Left lung (tissue), 10 donors: ENCODE measurements around the gene MUC12. TPM values are rescaled to one million over a fixed set of nuclear protein-coding genes. Genes with fewer than 3 reads are reported as not detected.

Source experiments
- ATAC-seq: fragments of 200-7000 bp; cut with Tn5 transposase; one replicate; pipeline ENCODE4 v1.9.1; 2020; ENCODE audit warnings: moderate library complexity
- DNase-seq, 4 donors: peaks; one replicate each; pipeline ENCODE4 v3.0.0-alpha.2; 2013 to 2020
- H3K27ac ChIP-seq, 2 donors: fragments of 200-600 bp; sonication (generic) in 1 of 2; one replicate each; pipeline versions ENCODE4 v1.5.0 to v1.8.0; 2020 to 2021
- H3K27me3 ChIP-seq, 2 donors: fragments of 200-600 bp; sonication (generic) in 1 of 2; one replicate each; pipeline versions ENCODE4 v1.5.0 to v1.8.0; 2020 to 2021
- H3K36me3 ChIP-seq, 2 donors: fragments of 200-600 bp; sonication (generic) in 1 of 2; one replicate each; pipeline versions ENCODE4 v1.5.0 to v1.8.0; 2020 to 2021
- H3K4me1 ChIP-seq, 2 donors: fragments of 200-600 bp; one replicate each; pipeline ENCODE4 v1.8.0; 2021
- H3K4me3 ChIP-seq, 2 donors: fragments of 200-600 bp; sonication (generic) in 1 of 2; one replicate each; pipeline versions ENCODE4 v1.5.0 to v1.8.0; 2020 to 2021; ENCODE audit warnings: mild to moderate bottlenecking in 1 of 2
- H3K9me3 ChIP-seq, 2 donors: fragments of 200-600 bp; sonication (generic) in 1 of 2; one replicate each; pipeline versions ENCODE4 v1.5.0 to v1.8.0; 2020 to 2021
- intact Hi-C, 2 donors: fragments of 100-400 bp; cut with DNase I; formaldehyde crosslinking; loops; one replicate each; pipeline versions ENCODE4 v1.11.2 to v1.14.2; 2022
- polyA plus RNA-seq, 6 donors: library from polyadenylated mRNA; unstranded; fragments of 120-200 nt; gene quantifications; one replicate each; pipeline ENCODE4 v1.2.1, GENCODE V29; 2013; ENCODE audit not compliant: insufficient read length in 6 of 6
- total RNA-seq, 2 donors: library from RNA; stranded (reverse); fragmentation: NEBNext Ultra II Directional; extraction: Animal tissue kit (Norgen Biotek cat#: 25700); gene quantifications; one replicate each; pipeline ENCODE4 v1.2.1, GENCODE V29; 2021
- TF ChIP-seq, protein P1 (sequence below), 2 donors: fragments of 200-600 bp; sonication (generic) in 1 of 2; IDR thresholded peaks; one replicate each; pipeline versions ENCODE4 v1.5.0 to v1.8.0; 2021; ENCODE audit warnings: antibody characterized with exemption in 2 of 2
- donor health status: DM: no; HTN: yes; CAD: no.
- donor health status: DM: no; HTN: no; CAD: no.

Gene MUC12
- total and polyA plus RNA-seq, 8 donors = 0.44 to 2.0 (median 1.2) TPM

DNA sequence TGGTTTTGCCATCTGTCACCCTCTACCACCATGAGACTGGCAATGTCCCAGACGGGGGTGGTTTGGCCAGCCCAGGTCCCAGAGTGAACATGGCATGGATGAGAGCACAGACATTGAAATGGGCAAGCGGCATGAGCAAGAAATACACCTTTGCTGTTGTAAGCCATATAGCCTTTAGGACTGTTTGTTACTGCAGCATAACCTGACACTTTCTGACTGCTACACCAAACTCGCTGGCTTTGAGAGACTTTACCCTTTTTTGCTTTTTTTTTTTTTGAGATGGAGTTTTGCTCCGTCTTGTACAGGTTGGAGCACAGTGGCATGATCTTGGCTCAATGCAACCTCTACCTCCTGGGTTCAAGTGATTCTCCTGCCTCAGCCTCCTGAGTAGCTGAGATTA, 25.2 kb upstream of the MUC12 start:
- Histone ChIP-seq H3K9me3 (peaks cover 0 to 13% of the 10 kb centered on the region in 2 donors), H3K4me1 (peaks cover 0 to 8% of the 10 kb centered on the region in 2 donors), H3K27me3 (peaks cover 0 to 33% of the 10 kb centered on the region in 2 donors), H3K36me3 (no peaks in the 10 kb centered on the region), H3K4me3 (no peak overlapping the region), H3K27ac (no peak overlapping the region)
- no peak for DNase-seq
- no peak for ATAC-seq
- TF ChIP-seq, protein P1, sequence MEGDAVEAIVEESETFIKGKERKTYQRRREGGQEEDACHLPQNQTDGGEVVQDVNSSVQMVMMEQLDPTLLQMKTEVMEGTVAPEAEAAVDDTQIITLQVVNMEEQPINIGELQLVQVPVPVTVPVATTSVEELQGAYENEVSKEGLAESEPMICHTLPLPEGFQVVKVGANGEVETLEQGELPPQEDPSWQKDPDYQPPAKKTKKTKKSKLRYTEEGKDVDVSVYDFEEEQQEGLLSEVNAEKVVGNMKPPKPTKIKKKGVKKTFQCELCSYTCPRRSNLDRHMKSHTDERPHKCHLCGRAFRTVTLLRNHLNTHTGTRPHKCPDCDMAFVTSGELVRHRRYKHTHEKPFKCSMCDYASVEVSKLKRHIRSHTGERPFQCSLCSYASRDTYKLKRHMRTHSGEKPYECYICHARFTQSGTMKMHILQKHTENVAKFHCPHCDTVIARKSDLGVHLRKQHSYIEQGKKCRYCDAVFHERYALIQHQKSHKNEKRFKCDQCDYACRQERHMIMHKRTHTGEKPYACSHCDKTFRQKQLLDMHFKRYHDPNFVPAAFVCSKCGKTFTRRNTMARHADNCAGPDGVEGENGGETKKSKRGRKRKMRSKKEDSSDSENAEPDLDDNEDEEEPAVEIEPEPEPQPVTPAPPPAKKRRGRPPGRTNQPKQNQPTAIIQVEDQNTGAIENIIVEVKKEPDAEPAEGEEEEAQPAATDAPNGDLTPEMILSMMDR (IDR thresholded peaks at IDR 0.05) = no peak
- intact Hi-C loops = no loop called here

DNA sequence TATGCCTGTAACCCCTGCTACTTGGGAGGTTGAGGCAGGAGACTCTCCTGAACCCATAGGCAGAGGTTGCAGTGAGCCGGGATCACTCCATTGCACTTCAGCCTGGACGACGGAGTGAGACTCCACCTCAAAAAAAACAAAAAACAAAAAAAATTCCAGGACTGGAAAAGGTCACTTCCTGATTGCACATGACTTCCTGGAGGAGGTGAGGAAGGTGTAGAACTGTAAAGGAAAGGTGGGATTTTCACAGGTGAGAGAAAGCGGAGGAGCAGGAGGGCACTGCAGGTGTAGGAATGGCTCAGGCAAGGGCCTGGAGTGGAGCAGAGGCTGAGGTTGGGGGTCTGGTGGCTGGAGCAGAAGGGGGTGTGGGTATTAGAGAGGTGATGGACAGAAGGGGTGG, 23.3 kb upstream of the MUC12 start:
- Histone ChIP-seq H3K4me1 (peaks cover 0 to 8% of the 10 kb centered on the region in 2 donors), H3K9me3 (no peaks in the 10 kb centered on the region), H3K27me3 (peaks cover 5 to 52% of the 10 kb centered on the region in 2 donors), H3K4me3 (no peak overlapping the region), H3K27ac (no peak overlapping the region), H3K36me3 (no peaks in the 10 kb centered on the region)
- TF ChIP-seq, protein P1 (IDR thresholded peaks at IDR 0.05) = no peak
- no peak for DNase-seq
- intact Hi-C loops = no loop called here
- ATAC-seq = no peak

DNA sequence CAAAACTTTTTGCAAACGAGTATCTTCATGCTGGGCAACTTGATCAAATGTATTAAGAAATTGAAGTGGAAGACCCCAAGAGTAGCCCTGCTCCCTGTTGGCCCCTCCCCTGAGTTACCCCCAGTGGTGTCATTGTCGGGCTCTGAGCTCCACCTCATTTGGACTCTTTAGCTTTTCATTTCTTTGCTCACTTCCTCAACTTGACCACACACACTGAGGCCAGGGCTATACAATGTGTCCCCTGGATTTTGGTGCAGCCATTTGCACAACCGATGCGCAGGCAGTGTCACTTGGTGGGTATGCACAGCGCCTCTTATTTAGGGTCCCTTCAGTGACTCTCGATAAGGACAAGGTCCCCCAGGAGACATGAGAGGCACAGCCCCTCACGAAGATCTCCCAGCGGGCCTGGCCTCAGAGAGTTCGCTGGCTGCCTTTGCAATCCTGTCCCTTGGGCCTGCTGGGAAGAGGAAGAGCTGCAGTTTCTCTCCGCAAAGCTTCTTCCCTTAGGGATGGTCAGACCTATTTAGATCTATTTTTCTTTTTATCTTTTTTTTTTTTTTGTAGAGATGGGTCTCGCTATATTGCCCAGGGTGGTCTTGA, 22.5 kb upstream of the MUC12 start:
- no peaks in the 10 kb centered on the region for H3K9me3 ChIP-seq
- H3K4me1 ChIP-seq = peaks cover 0 to 8% of the 10 kb centered on the region in 2 donors
- intact Hi-C loops = no loop called here
- ATAC-seq (no peak), DNase-seq (no peak)
- H3K27ac ChIP-seq = no peak overlapping the region
- H3K27me3 ChIP-seq = peaks cover 5 to 60% of the 10 kb centered on the region in 2 donors
- TF ChIP-seq, protein P1 (IDR thresholded peaks at IDR 0.05) = no peak
- no peak overlapping the region for H3K4me3 ChIP-seq
- no peaks in the 10 kb centered on the region for H3K36me3 ChIP-seq

DNA sequence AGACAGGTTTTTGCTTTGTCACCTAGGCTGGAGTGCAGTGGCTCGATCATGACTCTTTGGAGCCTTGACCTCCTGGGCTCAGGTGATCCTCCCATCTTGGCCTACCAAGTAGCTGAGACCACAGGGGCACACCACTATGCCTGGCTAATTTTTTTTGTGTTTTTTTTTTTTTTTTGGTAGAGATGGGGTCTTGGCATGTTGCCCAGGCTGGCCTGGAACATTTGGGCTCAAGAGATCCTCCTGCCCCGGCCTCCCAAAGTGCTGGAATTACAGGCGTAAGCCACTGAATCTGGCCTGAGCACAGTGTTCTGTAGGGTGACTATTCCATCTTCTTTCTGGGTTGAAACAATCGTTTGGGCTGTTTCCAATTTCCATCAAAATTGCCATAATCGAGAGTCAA, 21.6 kb upstream of the MUC12 start:
- intact Hi-C loops = no loop called here
- Histone ChIP-seq H3K36me3 (no peaks in the 10 kb centered on the region), H3K27me3 (peaks cover 5 to 65% of the 10 kb centered on the region in 2 donors), H3K4me3 (no peak overlapping the region), H3K4me1 (peaks cover 0 to 3% of the 10 kb centered on the region in 2 donors), H3K9me3 (no peaks in the 10 kb centered on the region), H3K27ac (no peak overlapping the region)
- TF ChIP-seq, protein P1 (IDR thresholded peaks at IDR 0.05) = no peak
- ATAC-seq (no peak), DNase-seq (no peak)

DNA sequence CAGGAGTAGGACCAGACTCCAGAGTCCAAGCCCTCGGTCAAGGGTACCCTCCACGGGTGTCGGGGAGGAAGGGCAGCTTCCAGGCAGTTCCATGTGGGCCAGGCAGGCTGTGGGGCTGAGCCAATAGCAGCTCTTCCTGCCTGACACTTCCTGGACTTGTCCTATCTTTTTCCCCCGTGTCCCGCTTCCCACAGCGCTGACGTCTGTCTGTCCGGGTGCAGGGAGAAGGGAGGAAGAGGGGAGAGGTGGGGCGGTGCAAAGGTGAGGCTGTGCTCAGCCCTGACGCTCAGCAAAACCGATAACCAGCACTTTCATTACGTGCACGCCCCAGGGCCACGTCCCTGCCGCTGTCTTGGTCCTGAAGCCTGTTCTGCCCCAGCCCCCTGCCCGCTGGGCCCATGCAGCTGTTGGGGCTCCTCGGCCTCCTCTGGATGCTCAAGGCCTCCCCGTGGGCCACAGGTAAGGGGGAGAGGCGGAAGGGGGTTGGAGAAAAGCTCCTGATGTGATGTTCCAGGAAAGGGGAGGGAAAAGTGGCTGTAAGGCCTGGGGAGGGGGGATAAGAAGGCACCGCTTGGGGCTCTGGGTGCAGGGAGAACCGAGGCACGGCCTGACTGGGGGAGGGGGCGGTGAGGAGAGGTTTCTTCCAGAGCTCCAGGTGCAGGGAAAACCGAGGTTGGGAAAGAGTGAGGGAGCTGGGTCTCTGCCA, 20.0 kb upstream of the MUC12 start, which contains the start of gene MUC3A:
MUC3A (plus strand) TSS at position 308 of the 706 bp plus-strand sequence; CDS start at position 399, 91 bp downstream.
- Histone ChIP-seq H3K4me1 (no peaks in the 10 kb centered on the region), H3K36me3 (no peaks in the 10 kb centered on the region)
- ATAC-seq = no peak

More for the DNA sequence above, 20.0 kb upstream of the MUC12 start, which contains the start of gene MUC3A:
- no peak within 1 kb of the TSS for H3K27ac ChIP-seq
- intact Hi-C loops = no loop called here
- H3K27me3 ChIP-seq = peaks cover 5 to 62% of the 10 kb centered on the region in 2 donors
- TF ChIP-seq, protein P1 (IDR thresholded peaks at IDR 0.05) = no peak
- H3K9me3 ChIP-seq = no peaks in the 10 kb centered on the region
- H3K4me3 ChIP-seq = no peak within 1 kb of the TSS
- DNase-seq = no peak
